ENCODE measurements around the gene L3MBTL4. TPM values are rescaled to one million over a fixed set of nuclear protein-coding genes. Genes with fewer than 3 reads are reported as not detected.

The L3MBTL4 gene
- total RNA-seq, 1 donor from 2014 or later, result 0.59 TPM

DNA sequence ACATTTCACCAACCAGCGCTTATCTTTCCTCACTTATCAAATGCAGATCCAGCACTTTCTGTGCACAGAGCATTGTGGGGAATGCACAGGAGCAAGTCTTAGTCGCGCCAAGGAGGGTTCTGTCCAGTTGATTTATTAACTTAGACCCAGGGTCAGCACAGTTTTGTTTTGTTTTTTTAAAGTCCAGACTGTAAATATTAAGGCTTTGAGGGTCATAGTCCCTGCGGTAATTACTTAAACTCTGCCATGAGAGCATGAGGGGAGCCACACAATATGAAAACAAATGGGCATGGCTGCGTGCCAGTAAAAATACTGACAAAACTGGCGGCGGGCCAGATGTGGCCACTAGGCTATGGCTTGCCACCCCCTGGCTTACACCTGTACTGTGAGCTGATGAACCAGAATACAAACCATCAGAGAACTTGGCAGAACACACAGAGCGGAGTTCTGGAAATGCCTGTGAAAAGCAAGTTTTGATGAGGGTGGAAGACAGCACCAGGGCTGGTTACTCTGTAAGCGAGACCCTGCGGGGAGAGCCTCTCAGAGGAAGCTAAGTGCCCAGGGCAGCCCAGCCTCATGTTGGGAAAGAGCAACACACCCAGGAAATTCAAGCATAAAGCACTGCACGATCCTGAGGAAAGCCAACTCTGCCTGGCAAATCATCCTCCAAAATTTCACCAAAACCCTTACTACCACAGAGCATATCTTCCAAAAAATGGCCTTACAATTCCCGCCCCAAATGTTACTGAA lies 43.6 kb downstream of the L3MBTL4 start:
- intact Hi-C loops (cut with DNase I), result no loop called here
- DNase-seq, result no peak
- ATAC-seq (ENCODE audit: poor library complexity), result no peak

- ATAC-seq (ENCODE audit: poor library complexity) (no peak), DNase-seq (no peak)
- intact Hi-C loops (cut with DNase I), result no loop called here
These were observed 44.3 kb downstream of the L3MBTL4 start for GRCh38 chr18:6370410-6370809.

- DNase-seq (no peak), ATAC-seq (ENCODE audit: poor library complexity) (no peak)
- intact Hi-C loops (cut with DNase I), result no loop called here
These were observed 46.7 kb downstream of the L3MBTL4 start for GRCh38 chr18:6368017-6368416.

DNA sequence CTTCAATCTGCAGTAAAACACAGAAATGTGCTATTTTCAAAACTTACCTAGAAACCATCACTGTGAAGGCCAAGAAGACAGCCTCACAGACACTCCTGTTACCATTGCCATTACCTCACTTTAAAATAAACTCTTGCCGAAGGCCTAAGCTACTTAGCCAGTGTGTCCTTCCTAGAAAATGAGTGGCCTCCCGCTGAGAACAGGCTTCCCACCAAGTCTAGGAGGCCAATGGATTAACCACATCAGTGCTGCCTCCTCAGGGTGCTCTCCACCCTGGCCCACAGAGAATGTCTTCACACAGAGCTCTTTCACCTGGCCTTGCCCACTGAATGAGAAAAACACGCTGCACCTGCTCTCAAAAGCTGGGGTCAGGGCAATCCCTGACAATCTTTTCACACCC lies 47.5 kb downstream of the L3MBTL4 start:
- DNase-seq (no peak), ATAC-seq (ENCODE audit: poor library complexity) (no peak)
- intact Hi-C loops (cut with DNase I), result no loop called here

DNA sequence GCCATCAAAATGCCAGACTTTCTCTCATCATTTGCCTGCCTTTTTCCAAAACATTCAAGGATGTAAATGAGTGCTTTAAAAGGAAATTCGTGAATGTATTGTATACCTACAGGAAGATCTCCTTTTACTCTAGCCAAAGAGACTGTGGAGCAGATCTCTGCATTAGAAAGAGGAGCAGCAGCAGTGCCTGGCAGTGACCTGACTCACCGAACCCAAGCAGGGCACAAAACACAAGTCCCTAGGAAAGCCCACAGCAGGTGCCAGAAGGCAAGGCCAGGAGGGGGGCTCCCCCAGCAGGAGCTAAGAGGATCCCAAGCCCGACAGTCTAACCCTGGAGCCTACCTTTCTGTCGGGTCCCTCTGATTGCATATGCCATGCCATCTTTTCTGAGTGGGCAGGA lies 47.9 kb downstream of the L3MBTL4 start:
- intact Hi-C loops (cut with DNase I), result no loop called here
- ATAC-seq (ENCODE audit: poor library complexity), result no peak
- no peak for DNase-seq

GRCh38 chr18:6365385-6365784 lies 49.3 kb downstream of the L3MBTL4 start:
- no peak for DNase-seq
- intact Hi-C loops (cut with DNase I), result no loop called here
- no peak for ATAC-seq (ENCODE audit: poor library complexity)

- ATAC-seq (ENCODE audit: poor library complexity), result no peak
- no peak for DNase-seq
- intact Hi-C loops (cut with DNase I), result no loop called here
These were observed 51.5 kb downstream of the L3MBTL4 start for GRCh38 chr18:6363216-6363615.

DNA sequence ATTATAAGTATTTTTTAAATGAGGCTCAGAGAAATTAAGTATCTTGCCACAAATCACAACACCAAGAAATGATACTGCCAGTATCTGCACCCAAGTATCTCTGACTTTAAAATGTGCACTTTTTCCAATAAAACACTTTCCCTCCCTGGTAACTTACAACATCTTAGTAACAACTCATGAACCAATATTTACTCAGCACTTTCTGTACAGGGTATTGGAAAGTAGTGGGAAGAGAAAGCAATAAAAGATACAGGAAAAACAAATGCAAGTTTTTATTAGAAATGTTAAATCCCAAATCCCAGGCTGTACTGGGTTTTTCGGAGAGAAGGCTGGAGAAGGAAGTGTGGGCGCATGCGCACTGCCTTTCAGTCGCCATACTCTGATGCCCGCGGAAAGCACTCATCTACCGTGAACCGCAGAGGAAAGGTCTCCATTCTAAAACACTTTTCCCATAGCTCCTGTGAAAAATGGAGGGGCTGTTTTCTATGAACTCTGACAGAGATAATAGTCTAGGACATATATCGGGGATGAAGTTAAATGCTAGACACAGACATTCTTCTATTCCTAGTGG lies 52.1 kb downstream of the L3MBTL4 start:
- DNase-seq (no peak), ATAC-seq (ENCODE audit: poor library complexity) (no peak)
- intact Hi-C loops (cut with DNase I), result no loop called here

DNA sequence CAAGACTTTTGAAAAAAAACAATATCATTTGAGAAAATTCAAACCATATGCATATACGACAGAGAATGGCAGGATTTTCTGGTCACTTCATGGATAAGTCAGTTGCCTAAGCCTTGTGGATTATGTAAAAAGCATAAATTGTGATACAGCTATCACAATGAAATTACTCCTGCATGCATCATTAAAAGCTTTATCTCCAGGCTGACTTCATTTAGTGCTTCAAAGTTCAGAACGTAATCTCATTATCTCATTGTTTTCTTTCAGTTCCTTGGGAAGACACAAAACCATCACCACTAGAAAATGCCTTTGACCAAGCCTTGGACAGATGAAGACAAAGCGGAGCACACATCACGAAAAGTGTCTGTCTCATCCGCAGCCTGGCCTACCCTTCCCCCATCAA lies 57.0 kb downstream of the L3MBTL4 start:
- intact Hi-C loops (cut with DNase I), result no loop called here
- ATAC-seq (ENCODE audit: poor library complexity) (no peak), DNase-seq (no peak)

DNA sequence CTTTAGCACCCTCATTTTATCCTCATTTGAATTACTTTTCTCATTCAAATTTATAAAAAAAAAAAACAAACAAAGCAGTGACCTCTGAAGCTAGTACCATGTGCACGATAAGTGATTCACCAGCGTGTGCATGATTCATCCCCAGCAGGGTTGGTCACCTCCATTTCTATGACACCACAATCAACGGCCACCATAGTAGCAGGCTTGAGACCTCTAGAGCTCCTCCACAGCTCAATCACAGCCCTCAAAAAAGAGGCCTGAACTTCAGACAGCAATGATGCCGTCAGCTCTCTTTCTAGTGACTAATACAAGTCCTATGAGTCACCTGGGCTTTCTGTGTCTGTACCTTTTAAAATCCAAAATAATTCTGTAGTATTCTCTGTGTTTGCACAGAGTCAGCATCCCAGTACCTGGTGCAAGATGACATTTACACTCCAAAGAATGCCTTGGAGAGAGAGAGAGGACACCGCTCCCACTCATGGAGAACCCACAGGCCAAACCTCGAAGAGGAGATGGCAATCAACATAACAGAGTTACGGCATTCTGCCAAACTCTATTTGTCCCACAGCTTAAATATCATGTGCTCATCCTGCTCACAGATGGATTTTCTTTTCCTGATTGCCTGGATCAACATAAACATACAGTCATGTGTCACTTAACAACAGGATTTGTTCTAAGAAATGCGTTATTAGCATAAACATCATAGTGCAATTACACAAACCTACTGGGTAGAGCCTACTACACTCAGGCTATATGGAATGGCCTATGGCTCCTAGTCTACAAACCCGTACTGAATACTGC lies 58.7 kb downstream of the L3MBTL4 start:
- ATAC-seq (ENCODE audit: poor library complexity) (no peak), DNase-seq (no peak)
- intact Hi-C loops (cut with DNase I), result no loop called here

- no peak for DNase-seq
- intact Hi-C loops (cut with DNase I), result no loop called here
- ATAC-seq (ENCODE audit: poor library complexity), result no peak
These were observed 62.4 kb downstream of the L3MBTL4 start for GRCh38 chr18:6352275-6352674.

GRCh38 chr18:6342990-6343389 lies 71.7 kb downstream of the L3MBTL4 start:
- no peak for ATAC-seq (ENCODE audit: poor library complexity)
- intact Hi-C loops (cut with DNase I), result no loop called here
- DNase-seq, result no peak

GRCh38 chr18:6341709-6342108 lies 73.0 kb downstream of the L3MBTL4 start:
- no peak for ATAC-seq (ENCODE audit: poor library complexity)
- DNase-seq, result no peak
- intact Hi-C loops (cut with DNase I), result no loop called here

GRCh38 chr18:6341303-6341702 lies 73.4 kb downstream of the L3MBTL4 start:
- DNase-seq, result no peak
- intact Hi-C loops (cut with DNase I), result no loop called here
- no peak for ATAC-seq (ENCODE audit: poor library complexity)

GRCh38 chr18:6340121-6340520 lies 74.6 kb downstream of the L3MBTL4 start:
- no peak for DNase-seq

GRCh38 chr18:6336239-6336638 lies 78.5 kb downstream of the L3MBTL4 start:
- ATAC-seq (ENCODE audit: poor library complexity) (no peak), DNase-seq (no peak)
- intact Hi-C loops (cut with DNase I), result no loop called here

More at GRCh38 chr18:6340121-6340520, 74.6 kb downstream of the L3MBTL4 start:
- intact Hi-C loops (cut with DNase I), result no loop called here
- ATAC-seq (ENCODE audit: poor library complexity), result no peak

GRCh38 chr18:6333981-6334380 lies 80.7 kb downstream of the L3MBTL4 start:
- intact Hi-C loops (cut with DNase I), result no loop called here
- ATAC-seq (ENCODE audit: poor library complexity), result no peak
- no peak for DNase-seq

- ATAC-seq (ENCODE audit: poor library complexity) (no peak), DNase-seq (no peak)
- intact Hi-C loops (cut with DNase I), result no loop called here
These were observed 82.8 kb downstream of the L3MBTL4 start for GRCh38 chr18:6331872-6332271.

DNA sequence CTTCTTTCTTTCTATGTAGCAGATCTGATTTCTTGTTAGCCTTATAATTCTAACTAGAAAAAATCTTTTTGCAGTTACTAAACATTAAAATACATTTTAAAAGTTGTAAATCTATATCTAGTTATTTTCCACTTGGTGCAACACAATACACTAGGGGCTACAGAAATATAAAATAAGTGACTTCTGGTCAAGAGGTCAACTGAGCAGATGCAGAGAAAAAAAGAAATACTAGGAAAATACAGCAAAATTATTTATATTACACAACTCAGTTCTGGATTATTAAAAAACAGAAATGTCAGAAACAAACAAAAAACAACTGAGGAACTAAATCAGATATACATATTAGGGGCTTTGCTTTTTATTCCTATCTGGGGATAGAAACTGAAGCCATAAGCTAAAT lies 83.9 kb downstream of the L3MBTL4 start:
- ATAC-seq (ENCODE audit: poor library complexity), result no peak

DNA sequence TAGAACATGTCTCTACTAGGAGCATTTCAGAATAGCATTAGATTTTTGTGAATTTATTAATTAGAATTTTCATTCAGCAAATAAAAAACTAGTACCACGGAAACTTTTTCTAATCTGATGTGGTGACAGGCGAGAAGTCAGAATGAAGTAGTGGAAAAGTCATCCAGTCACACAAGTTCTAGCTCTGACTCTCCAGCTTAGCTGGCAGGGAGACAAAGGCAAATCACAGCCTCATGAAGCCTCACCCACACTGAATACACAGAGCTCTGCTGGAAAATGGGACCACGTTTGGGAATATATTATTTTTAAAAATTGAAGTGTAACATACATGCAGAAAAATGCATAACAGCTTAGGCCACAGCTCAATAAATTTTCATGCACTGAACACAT lies 86.1 kb downstream of the L3MBTL4 start:
- ATAC-seq (ENCODE audit: poor library complexity) (peak; percentile 83), DNase-seq (no peak)
- intact Hi-C loops (cut with DNase I), result no loop called here

More for the DNA sequence above, 83.9 kb downstream of the L3MBTL4 start:
- intact Hi-C loops (cut with DNase I), result no loop called here
- no peak for DNase-seq
